Measurements from ENCODE around the gene WDR37.
"Not testable (repeated sequence)": the region's sequence is repeated elsewhere in the genome, so short reads cannot be mapped to it uniquely, and the experiment has no call there.

Gene WDR37

DNA sequence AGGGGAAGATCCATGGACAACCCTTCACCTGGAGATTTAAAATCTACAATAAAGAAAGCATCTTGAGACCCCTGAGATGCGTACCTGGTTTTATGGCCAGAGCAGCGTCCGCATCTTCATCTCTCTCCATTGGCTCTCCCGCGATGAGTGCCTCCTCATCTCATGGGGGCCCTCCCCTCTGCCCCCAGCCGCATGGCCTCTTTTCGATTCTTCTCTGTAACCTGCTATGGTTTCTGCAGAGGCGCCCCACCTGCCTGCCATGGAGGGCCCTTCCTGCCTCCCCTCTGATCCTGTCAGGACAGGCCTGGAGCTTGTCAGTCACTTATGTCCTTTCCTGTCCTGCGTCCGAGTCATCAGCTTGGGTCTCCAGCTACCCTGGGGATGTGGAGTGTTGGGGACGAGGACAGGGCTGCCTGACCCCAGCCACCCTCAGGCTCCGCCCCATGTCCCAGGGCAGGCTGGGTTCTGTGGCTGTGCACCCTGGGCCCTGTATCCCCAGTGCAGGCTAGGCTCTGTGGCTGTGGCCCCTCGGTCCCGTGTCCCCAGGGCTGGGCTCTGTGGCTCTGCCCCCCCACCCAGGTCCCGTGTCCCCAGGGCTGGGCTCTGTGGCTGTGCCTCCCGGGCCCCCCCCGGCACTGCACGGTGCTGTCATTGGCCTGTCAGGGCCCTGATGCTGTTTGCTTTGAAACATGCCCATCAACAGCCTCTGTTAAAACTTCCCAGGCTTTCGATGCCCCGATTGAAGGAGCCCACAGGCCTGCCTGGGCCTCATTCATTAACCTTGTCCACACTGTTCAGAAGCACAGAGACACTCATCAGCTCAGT, 99.8 kb downstream of the WDR37 start:
- no peak for DNase-seq

- no peak for DNase-seq
These were observed 100.4 kb downstream of the WDR37 start for GRCh38 chr10:1156616-1156886.

GRCh38 chr10:1156921-1157614, 100.9 kb downstream of the WDR37 start:
- DNase-seq: no peak

DNA sequence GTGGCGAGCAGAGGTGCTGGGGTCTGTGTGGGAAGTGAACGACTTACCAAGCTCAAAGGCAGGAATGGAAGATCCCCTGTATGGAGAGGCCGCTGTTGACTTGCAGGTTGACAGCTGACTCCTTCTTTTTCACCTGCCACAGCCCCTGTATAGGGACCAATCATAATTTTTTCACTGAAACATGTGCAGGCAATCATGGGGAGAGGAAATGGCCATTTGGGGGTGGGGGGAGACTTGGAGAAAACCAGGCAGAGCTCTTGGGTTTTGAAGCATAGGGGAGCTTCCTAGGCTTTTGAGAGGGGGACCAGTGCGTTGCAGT, 101.4 kb downstream of the WDR37 start:
- no peak for DNase-seq

GRCh38 chr10:1158066-1158465, 101.9 kb downstream of the WDR37 start:
- no peak for DNase-seq

GRCh38 chr10:1158536-1158935, 102.4 kb downstream of the WDR37 start:
- DNase-seq: not testable (repeated sequence)

GRCh38 chr10:1159131-1160061, 103.2 kb downstream of the WDR37 start:
- no peak for DNase-seq

DNA sequence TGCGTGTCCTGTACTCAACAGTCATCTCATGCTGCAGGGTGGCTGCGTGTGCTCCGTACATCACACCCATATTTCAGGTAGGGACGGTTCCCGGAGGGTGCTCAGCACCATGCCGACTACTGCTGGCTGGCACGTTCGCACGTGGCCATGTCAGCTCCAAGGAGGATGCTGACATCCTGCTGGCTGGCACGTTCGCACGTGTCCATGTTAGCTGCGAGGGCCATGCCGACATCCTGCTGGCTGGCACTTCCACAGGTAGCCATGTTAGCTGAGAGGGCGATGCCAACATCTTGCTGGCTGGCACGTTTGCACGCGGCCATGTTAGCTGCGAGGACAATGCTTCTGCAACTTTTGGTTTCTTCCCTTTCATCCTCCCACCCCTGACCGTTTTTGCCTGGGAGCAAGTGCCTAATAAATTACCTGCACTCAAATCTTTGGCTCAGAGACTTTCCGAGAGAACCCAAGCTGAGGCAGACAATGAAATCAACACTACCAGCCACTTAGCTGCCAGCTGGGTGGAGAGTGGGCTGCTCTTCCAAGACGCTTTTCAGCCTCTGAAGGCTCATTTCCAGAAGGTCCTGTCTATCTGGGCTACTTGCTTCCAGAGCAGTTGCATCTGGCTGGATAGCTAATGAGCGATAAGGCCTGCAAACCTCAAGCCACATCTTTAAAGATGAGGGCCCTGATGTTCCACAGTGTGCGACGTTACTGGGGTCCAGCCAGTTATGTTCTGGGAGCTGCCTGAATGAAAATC, 104.6 kb downstream of the WDR37 start:
- no peak for DNase-seq

GRCh38 chr10:1161315-1161673, 105.1 kb downstream of the WDR37 start:
- not testable (repeated sequence) for DNase-seq

DNA sequence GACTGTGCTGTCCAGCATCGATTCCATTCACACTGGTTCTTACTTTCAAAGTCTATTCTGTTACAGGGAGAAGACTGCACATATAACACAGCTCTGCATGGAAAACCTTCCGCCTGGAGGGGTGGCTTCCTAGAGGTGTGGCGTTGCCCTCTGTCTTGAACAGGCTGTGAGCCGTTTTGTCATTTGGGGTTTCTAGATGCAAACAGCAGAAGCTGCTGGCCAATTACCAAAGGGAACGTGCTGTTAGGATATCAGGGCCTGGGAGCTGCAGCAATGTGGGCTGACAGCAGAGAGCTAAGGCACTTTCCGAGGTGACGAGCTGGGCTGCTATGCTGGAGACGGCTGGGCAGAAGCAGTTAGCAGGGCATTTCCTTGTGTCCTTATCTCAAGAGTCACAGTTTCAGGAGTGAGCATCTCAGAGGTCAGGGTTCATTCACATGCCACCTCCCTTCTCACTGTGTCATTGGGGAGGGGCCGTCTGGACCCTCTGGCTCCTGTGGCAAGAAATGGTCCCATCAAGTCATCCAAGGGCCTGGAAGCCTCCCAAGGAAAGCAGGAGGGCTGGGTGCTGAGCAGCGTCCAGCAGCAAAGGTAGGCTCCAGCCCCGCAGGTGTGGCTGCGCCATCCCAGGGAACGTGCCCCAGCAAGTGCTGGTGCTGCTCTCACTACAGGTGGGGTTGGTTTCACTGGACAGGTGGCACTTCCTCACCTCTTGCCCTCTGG, 106.5 kb downstream of the WDR37 start:
- no peak for DNase-seq

DNA sequence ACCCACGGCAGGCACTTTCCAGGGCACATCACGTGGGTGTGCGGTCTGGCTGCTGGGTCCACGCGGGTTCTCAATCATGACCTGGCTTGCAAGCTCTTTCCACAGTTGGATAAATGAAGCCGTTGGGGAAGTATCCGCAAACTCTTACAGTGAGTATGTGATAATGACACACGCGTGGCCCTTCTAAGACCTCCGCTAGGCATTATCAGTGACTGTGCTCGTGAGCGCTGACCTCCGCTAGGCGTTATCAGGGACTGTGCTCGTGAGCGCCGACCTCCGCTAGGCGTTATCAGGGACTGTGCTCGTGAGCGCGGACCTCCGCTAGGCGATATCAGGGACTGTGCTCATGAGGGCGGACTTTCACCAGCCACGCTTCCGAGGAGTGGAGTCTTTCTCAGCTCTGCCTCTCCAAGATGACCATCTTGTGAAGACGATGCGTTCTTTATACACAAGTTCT, 107.0 kb downstream of the WDR37 start:
- no peak for DNase-seq

DNA sequence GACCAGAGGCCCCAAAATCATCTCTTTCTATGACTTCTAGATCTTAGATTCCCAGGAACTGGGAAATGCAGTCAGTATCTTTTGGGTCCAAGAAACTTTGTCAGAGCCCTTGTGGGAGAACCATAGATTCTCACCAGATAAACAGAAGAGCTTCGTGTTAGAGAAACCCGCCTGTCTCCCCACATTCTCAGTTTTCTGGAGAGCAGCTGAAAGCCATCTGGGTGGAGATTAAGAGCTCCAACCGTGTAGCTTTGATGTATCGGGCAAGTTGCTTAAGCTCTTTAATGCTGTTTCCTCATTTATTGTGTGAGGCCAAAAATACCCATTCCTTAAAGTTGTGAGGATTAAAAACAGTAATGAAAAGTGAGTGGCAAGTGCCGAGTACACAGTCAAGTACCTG, 107.6 kb downstream of the WDR37 start:
- DNase-seq: no peak

GRCh38 chr10:1166101-1166827, 110.1 kb downstream of the WDR37 start:
- no peak for DNase-seq

- no peak for DNase-seq
These were observed 110.7 kb downstream of the WDR37 start for GRCh38 chr10:1166828-1167275.

DNA sequence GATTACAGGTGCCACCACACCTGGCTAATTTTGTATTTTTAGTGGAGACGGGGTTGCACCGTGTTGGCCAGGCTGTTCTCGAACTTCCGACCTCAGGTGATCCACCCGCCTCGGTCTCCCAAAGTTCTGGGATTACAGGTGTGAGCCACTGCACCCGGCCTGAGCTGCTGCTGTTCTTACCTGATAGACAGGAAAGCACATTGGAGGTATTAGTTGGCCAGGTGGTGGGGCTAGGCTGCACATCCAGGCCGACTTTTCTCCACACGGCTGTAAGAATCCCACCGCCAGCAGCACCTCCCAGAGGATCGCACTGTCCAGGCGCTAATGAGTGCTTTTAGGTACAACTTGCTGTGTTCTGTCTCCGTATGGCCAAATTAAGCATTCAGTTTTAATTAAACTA, 112.6 kb downstream of the WDR37 start:
- DNase-seq: no peak

DNA sequence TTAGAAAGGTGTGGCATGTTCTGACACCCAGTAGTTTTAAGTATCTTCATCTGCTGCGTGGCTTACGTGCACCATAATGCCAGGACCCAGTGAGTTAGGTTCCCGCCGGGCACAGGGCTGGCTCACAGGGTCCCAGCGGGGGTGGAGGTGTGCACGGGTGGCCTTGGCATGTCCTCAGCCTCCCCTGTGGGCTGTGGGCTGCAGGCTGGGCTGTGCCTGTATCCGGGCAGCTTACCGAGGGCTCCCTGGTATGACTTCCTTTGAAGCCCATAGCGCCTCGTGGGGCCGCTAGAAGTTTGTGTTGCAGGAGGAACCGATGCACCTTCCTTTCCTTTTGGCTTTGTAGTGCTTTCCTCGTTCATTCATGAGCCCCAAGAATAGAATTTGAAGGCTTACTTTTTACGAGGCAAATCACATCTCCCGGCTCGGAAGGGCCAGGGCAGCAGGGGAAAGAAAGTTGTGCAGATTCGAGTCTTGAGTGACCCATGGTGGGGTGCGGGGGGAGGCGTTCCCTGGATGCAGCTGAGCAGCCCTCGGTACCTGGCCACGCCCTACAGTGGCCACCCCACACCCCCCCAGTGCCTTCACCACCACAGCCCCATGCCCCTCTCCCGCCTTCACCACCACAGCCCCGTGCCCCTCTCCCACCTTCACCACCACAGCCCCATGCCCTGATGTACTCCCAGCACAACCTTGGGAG, 113.2 kb downstream of the WDR37 start:
- no peak for DNase-seq

DNA sequence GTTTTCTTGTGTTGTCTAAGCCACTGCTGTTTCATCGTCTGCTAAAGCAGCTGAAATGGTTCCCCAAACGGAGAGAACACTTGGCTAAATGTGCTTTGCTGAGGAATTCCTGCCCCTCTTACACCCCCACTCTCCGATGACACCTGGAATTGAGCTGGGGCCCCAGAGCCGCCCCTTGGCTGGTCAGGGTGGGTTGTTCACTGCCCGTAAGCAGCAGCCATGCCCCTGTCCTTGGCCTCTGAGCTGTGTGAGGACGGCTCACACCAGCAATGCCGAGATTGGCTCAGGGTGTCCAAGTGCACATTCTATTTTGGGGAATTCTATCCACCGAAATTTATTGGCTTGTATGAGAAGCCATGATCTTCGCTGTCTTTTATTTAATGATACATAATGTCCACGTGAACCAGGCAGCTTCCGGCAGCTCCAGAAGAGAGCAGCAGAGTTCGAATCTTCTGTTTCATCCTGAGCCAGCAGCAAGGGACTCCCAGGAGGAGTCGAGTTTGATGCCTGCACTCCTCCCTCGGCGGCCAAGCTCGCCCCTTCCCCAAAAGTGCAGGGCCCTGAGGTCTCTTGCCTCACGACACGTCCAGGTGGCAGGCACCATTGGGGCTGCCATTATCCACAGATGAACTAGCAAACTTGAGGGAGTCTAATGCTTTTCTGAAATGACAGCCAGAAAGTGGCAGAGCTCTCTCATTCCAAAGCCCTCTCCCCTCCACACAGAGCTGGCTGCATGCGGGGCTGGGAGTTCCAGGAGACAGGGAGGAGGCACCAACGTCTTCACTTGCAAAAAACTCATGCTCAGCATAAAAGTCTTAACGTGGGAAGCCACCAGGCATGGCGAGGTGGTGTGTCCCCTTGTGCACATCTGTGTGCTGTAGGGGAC, 114.0 kb downstream of the WDR37 start:
- no peak for DNase-seq

GRCh38 chr10:1170867-1171180, 114.6 kb downstream of the WDR37 start:
- DNase-seq: no peak

GRCh38 chr10:1171182-1171581, 115.0 kb downstream of the WDR37 start:
- DNase-seq: no peak

DNA sequence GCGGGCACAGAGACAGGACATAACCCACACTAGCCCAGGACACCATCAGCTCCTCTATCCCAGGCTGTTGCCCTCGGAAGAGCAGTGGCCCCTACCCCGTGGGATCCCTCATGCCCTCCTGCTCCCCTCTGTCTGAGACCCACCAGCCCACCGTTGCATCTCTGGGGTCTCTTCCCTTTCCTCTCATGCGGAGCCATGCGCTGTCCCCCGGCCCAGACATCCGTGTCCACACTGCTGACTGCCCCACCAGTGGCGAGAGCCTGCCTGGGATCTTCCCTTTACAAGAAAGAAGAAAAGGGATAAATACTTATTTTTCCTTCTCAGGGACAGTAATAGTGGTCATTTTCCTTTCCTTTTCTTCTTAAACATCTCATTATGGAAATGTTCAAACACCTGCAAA, 115.4 kb downstream of the WDR37 start:
- no peak for DNase-seq
